Hippocampal formation (tissue), 2 donors: ENCODE data around the gene CSF1R.

Experiments used
- DNase-seq, 2 donors: peaks; one replicate each; lab custom pipeline; 2025; lab: John Stamatoyannopoulos, UW

The CSF1R gene

DNA sequence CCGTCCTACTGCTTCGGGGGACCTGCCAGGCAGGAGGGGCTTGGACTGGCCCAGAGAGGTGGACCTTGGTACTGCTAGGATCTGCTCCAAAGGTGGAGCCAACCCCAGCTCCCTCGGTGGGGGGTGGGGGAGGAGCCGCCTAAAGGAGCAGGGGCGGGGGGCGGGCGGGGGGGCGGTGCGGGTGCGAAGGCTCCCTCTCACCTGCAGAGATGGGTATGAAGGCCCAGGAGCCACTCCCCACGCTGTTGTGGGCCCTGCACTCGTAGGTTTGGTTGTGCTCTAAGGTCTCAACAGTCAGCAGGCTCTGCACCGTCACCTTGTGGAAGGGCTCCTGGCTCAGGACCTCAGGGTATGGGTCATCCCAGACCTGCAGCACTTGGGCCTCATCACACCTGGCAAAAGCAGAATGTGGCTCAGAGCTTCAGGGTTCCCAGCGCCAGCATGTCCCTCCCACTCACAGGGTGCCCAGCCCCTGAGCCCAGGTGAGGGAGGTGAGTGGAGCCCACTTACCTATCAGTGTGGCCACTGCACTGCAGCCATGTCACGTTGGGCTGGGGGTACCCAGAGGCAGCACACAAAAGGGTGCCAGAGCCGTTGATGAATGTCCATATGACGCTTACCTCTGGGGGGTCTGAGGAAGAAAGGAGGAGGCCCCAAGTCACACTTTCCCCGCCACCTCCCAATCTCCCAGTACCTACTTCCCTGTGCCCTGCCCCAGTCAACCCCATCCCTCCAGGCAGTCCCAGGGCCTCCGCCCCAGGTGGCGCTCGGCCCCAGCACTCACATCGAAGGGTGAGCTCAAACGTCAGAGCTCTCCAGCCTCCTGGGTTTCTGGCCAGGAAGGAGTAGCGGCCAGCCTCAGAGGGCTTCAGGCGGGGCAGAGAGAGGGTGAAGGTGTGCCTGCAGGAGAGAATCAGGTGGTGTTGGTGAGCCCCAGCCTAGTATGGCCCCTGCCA lies 16.4 kb downstream of the CSF1R start:
- DNase-seq: no peak

DNA sequence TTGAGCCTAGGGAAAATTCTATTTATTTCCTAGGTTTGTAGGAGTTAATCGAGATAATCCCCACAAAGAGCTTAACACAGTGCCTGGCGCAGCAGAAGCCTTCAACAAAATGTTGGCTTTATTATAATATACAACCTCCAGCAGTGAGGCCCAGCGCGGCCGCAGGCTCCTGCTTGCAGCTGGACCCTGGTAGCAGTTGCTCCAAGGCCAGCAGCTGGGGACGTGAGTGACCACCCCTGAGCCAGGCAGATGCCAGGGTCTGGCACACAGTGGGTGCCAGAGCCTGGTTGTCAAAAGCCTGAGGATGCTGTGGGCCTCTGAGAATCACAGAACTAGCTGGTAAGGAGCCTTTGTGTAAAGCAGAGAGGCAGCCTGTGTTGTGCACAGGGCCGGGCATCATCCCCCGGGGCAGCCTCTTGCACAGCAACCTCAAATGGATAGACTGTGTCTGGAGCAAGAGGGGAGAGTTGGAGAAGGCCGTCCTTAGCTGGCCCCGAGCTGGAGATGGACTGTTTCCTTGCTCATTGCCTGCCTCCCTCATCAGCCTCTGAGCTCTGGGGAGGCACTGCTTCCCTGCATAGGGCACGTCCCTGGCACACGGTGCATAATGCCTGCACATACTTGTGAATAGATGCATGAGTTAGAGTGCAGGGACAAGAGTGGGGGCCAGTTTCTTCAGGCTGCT lies 17.3 kb downstream of the CSF1R start:
- DNase-seq: no peak

DNA sequence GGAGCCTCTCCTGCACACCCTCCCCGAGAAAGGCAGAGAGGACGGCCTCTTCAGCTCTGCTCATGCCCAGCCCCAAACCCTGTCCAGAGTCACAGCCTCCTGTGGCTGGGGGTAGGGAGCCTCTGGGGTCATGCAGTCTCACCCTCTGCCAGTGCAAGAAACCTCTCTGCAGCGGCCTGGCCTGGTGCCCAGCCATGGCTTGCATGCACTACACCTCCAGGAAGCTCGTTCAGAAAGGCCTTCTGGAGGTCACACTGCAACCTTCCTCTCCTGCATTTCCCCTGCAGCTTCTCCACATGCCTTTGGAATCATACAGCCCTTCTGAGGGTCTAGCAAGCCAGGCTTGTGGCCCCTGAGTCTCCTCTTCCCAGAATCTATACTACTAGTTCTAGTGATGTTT lies 17.9 kb downstream of the CSF1R start:
- DNase-seq: no peak

DNA sequence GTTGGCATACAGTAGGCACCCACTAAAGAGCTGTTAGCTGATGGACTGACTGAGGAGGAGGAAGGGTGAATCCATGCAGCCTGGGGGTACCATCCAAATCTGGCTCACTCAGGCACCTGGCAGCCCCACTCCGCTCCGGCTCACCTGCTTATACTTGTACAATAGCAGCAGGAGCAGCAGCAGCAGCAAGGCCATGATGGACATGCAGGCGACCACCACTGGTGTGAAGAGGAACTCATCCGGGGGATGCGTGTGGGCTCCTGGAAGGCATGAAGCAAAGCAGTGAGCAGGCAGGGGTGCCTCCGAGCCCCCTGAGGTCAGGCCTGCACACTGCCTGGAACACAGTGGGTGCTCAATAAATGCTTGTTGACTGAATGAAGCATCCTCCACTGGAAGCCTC lies 18.3 kb downstream of the CSF1R start:
- no peak for DNase-seq

DNA sequence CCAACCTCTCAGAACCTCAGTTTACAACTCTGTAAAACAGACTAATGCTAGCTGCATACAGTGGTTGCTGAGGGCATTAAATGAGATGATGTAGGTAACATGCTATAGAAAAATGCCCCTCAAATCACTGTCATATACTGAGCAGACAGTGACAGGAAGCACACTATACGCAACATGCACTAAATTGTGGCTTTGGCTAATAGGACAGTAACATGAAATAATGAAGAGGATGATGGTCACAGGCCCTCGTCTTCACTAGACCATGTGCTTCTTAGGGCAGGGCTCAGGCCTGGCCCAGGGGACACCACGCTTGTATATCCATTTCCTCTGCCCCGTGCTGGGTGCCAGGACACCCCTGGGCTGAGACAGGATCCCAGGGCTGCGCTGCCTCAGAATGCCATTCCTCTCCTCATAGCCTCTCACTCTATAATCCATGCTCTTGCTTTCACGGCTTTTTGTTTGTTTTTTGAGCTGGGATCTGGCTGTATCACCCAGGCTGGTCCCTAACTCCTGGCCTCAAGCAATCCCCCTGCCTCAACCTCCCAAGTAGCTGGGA lies 18.9 kb downstream of the CSF1R start:
- no peak for DNase-seq

DNA sequence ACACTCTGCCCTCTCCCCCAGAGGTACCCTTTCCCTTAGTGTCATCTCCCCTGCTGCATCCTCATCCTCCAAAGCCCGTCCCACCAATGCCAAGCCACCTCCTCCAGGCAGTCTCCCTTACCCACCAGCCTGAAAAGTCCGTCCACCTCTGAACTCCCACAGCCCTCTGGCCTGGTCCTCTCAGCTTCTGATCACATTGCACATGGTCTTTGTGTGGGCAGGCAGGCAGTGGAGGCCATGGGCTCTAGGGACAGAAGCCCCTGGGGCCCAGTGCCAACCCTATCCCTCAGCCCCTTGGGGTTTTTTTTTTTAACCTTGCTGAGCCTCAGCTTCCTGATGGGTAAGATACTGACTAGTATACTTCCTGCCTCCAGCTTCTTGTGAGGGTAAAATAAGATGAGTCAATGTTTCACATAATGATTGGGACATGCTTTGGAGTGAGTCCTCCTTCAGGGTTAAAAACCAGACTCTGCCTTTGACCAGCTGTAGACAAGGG lies 19.4 kb downstream of the CSF1R start:
- no peak for DNase-seq

DNA sequence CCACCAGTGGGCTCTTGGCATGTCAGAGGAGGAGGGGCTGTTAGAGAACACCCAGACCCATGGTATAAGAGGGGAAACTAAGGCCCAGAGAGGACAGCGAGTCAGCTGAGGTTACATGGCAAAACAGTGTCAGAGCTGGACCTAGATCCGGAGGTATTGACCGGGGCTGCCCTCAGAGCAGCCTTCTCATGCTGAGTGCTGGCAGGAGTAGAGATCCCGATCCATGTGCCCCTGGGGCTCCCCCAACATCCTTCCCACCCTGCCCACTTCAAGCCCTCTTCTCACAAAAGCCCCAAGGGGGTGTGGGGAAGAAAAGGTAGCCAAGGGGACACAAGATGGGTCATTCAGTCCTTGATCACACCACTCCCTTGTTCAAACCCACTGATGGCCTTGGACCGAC lies 19.9 kb downstream of the CSF1R start:
- DNase-seq: no peak

DNA sequence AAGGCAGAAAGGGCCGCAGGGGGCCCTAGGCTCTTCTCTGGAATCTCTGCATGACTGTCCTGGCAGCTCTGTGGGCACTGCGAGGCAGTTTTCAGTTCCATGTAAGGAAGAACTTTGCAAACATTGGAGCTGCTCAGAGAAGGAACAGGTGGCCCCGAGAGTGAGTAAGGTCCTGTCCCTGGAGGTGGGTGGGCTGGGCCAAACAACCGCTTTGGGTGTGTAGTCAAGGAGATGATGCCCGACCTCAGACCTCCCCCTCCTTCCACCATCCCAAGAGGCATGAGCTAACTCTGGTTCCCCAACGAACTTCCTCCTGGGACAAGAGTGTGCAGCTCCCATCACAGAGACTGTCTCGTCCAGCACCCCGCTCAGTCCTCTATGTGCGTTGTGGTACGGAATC lies 20.5 kb downstream of the CSF1R start:
- no peak for DNase-seq

DNA sequence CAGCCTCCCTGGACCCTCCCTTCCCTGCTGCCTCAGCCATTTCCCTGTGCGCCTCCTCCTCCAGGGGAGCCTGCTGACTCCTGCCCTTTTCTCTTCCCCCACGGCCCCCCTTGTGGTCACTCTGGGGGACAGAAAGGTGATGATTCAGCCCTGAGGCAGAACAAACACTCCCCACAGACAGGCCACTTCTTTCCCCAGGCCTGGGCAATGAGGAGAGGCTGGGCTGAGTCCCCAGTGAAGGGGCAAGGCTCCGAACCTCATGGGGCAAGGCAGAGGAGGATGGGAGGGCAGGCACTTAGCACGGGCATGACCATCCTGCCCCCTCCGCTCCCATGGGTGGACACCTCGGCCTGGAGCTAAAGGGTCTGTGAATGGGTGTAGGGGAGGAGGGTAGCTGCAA lies 21.0 kb downstream of the CSF1R start:
- DNase-seq: no peak

DNA sequence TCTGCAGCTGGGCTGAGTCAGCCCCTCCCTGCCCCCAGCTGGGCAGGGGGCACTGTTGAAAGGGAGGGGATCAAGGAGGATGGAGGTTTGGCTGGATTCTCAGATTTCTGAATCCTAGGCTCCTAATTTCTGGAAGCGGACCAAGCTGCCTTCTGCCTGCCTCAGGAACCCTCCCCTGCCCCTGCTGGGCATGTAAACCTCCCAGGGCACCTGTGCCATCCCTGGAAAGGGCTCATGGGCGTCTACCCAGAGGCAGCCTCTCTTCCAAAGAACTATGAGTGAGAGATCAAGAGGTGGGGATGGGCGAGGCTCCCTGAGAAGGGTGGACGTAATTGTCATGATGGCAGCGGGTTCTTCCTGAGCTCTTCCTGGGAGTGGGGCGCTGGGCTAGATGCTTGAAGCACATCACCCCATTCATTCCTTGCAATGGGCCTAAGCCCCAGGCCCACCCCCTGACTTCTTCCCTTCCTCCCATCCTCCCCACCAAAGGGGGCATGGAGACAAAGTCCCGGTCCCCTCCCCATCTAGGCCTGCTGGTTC lies 21.6 kb downstream of the CSF1R start:
- no peak for DNase-seq

DNA sequence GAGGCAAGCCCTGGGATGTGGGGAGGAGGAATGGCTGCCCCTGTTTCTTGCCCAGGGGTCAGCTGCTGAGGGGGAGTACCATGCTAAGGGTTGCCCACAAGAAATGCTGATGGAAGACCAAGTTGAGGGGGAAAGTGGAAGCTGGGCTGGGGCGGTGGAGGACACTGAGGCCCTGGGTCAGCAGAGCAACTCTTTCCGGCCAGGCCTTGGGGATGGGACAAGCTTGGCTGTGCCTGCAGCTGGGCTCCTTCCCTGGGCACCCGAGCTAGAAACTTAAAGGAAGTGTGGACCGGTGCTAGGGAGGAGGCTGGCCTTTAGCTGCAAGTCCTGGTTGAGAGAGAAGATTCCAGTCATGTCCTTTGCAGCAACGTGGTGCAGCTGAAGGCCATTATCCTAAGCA lies 22.7 kb downstream of the CSF1R start:
- DNase-seq: no peak

DNA sequence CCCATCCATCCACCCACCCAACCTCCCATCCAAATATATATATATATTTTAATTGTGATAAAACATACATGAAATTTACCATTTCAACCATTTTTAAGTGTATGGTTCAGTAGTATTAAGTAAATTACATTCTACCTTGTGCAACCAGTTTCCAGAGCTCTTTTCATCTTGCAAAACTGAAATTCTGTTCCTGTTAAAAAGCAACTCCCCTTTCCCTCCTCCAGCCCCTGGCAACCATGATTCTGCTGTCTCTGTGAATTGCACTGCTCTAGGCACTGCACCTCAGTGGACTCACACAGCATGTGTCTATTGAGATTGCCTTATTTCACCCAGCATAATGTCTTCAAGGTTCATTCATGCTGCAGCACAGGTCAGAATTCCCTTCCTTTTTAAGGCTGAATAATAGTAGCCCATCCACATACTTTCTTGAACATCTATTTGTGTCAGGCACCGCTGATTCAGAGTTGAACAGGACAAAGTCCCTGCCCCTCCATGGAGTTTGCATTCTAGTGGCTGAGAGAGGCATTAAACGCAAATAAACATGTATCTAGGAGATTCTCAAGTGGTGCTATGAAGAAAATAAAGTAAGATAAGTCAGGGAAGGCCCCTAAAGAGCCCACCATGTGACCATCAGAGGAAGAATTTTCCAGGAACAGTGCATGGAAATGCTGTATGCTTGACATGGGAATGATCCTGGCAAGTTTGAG lies 24.0 kb downstream of the CSF1R start:
- DNase-seq: no peak

DNA sequence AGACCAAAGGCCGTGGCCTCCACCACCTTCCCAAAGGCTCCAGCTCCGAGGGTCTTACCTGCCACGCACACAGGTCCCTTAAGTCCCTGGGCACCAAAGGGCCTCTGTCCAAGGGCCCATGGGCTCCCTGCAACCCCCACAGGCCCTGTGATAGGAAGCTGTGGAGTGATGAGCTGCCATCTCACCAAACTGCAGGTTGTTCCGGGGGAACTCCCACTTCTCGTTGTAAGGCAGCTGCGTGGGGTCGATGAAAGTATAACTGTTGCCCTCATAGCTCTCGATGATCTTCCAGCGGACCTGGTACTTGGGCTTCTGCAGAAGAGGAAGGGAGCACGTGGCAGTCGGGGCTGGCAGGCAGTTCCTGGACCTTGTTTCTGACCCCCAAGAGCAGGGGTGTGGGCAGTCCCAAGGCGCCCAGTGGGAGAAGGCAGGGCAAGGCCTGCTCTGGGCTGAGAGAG lies 24.8 kb downstream of the CSF1R start:
- DNase-seq: no peak

DNA sequence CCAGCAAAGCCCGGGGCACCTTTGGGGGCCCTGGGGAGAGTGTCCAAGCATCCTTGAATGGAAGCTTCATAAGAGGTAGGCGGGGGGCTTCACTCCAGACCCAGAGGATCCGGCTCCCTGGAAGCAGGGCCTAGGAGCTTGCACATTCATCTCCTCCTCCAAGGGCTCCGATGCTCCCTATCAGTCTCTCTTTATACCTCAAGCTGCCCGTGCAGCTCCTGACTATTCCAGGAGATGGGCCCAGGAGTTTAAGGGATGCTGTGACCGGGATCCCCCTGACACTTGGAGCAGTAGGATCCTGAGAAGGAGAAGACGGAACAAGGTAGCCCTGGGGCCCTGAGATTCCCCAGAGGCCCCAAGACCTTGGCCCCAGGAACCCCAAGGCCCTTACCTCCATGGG lies 25.9 kb downstream of the CSF1R start:
- no peak for DNase-seq

DNA sequence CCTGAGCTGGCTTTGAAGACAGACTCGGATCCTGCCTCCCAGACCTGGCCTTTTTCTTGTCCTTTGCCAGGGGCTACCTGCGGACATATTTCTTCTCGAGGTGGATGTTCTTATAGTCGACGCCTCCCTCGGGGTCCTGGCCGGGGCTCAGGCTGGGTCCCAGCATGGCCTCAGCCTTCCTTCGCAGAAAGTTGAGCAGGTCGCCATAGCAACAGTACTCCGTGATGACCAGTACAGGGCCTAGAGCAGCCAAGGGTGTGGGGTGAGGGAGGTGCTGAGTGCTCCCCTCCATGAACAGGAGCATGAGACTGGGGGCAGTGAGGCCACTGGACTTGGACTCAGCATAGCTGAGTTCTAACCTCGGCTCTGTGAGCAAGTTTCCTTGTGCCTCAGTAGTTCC lies 26.7 kb downstream of the CSF1R start:
- no peak for DNase-seq

DNA sequence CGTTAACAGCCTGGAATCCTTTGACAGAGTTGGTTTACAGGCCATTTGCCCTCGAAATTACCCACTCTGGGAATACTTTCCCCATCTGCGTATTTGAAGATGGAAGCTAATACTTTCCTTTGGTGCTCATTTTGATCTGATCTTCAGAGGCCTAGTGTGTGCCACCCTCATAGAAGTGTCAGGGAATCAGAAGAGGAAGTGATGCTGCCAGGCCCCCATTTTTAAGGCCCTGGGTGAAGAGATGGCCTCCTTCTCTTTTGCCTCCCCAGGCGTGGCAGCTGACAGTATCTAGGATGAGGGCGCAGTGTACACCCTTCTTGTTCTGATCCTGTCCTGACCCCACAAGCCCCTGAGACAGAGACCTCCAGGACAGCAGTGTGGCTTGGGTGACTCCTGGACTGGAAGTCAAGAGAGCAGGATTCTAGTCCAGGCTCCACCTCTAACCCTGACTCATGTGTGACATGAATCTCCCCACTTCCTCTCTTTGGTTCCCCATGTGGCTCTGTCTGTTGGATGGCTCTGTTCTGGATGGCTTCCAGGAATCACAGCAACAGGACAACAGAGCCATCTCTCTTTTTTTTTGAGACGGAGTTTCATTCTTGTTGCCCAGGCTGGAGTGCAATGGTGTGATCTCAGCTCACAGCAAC lies 27.8 kb downstream of the CSF1R start:
- peak in 1 of 2 donors; percentile 23 for DNase-seq

DNA sequence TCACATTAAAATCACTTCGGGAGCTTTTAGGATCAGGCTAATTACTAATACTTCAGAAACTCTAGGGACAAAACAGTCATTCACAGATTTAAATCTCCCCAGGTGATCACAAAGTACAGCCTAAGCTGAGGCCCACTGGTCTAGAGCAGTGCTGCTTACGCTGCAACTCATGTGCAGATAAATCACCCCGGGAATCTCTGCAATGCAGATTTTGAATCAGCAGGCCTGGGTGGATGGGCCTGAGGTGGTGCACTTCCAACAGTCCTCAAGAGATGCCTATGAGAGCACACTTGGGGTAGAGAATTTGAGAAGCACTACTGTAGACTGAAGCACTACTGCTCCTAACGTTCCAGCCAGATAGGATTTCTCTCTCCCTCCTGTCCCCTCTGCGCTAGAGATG lies 28.4 kb downstream of the CSF1R start:
- no peak for DNase-seq

DNA sequence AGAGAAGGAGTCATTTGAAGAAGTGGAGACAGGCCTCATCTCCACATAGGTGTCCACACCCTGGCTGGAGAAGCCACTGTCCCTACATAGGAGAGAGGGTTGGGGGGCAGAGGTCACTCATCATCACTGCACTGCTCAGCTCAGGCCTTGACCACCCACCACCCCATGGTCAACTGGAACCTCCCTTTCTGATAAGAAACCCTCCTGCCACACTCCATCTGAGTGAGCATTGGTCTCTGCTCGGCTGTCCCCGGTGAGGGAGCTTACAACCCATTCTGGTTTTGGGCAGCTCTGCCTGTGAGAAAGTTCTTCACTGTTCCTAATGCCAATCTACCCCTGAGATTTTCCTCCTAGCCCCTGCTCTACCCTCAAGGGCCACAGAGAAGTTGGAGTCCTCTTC lies 28.8 kb downstream of the CSF1R start:
- DNase-seq: no peak

DNA sequence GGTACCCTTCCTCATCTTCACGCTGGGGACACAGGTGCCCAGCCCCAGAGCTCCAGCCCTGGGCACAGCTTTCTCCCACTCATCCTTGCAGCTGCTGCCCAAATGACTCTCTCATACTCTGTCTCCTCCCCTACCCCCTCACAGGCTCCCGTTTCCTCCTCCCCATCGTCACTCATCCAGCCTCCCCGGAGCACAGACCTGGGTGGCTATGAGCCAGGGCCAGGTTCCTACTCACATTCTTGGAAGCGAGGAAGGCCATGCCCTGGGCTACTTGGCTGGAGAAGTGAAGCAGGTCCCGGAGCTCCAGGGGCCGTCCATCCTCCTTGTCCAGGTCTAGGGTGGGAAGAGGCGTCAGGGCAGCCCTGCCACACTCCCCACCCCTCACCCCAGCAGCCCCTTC lies 29.3 kb downstream of the CSF1R start:
- no peak for DNase-seq

DNA sequence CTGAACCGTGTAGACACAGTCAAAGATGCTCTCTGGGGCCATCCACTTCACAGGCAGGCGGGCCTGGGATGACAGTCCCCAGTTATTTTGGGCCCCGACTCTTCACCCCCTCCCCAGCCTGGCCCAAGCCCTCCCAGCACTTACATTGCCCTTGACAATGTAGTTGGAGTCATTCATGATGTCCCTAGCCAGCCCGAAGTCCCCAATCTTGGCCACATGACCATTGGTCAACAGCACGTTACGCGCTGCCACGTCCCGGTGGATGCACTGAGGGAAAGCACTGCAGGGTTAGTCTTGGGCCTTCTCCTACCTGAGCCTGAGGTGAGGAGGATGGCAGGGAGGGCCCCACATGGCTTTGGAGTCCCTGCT lies 30.3 kb downstream of the CSF1R start:
- no peak for DNase-seq

DNA sequence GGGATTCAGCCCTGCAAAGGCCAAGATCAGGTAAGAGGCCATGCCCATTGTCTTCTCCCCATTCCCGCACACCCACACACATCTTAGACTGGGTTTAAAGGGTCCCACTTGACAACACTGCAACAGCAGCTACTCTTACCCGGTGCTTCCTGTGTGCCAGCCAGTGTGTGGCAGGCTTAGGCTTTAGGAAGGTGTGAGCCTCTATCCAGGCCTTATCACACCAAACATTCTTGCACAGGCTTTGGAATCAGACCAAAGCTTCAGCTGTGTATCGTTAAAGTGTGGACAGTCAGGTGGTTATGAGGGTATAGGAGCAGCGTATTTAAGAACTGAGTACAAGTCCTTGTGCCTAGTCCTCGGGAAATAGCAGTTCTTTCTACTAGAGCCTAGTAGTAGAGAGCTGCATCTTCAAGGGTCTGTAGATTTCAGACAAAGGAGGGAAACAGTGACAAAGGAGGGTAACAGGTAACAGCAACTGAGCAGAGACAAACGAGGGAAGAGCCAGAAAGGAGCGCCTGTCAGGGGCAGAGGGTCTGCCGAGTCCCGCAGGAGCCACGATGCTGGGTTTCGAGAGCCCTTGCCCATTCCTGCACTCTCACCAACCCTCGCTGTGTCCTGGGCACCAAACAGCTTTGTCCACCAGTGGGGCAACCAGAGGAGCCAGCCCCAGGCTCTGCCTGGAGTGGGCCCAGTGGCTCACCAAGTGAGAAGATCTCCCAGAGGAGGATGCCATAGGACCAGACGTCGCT lies 30.9 kb downstream of the CSF1R start:
- no peak for DNase-seq
